Kidney epithelial cell (primary cell): ENCODE measurements around the gene TRMU. TPM values are rescaled to one million over a fixed set of nuclear protein-coding genes. Genes with fewer than 3 reads are reported as not detected.

Experiments used
- DNase-seq: peaks from one replicate; pipeline ENCODE4 v3.0.0-alpha.2; 2010; ENCODE audit warnings: low read depth
- H3K27me3 ChIP-seq: 2 replicates; pipeline ENCODE4 v1.6.0; 2011; ENCODE audit warnings: low read length; ENCODE audit not compliant: control insufficient read depth, insufficient read depth
- H3K36me3 ChIP-seq: 2 replicates; pipeline ENCODE4 v1.5.1; 2011; ENCODE audit warnings: low read length; ENCODE audit not compliant: control insufficient read depth, insufficient read depth
- H3K4me3 ChIP-seq: 2 replicates; pipeline ENCODE4 v1.5.1; 2011; ENCODE audit warnings: low read depth, mild to moderate bottlenecking, control low read depth, low read length
- total RNA-seq: library from RNA; depleted of rRNA; stranded (reverse); fragments of >200 nt; gene quantifications from 2 replicates; pipeline ENCODE4 v1.2.3, GENCODE V29; 2015
- TF ChIP-seq, protein P1 (sequence below): IDR thresholded peaks from 2 replicates; pipeline ENCODE4 v1.5.1; 2011; ENCODE audit warnings: mild to moderate bottlenecking, moderate library complexity, low read length, control low read depth, inconsistent platforms; ENCODE audit not compliant: insufficient read depth, poor library complexity, severe bottlenecking

TRMU gene
- total RNA-seq, 1 donor from 2014 or later = 20.8 TPM

DNA sequence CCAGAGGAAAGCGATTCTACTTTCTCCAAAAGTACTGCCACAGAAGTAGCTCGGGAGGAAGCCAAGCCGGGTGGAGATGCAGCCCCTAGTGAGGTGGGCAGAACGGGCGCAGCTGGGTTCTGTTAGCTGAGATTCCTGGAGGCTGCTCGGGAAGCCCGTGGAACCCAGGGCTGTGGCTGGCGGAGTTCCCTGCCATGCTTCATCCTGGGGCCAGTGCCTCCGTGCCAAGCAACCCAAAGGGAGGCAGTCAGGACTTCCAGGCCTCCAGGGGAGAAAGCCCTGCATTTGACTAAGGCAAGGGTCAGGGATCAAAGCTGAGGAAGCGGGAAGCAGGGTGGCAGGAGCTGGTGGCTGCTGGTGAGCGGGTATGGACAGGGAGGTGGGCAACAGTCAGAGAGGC, 6.7 kb upstream of the TRMU start:
- H3K27me3 ChIP-seq = no peaks in the 10 kb centered on the region
- H3K4me3 ChIP-seq = no peak overlapping the region
- TF ChIP-seq, protein P1, sequence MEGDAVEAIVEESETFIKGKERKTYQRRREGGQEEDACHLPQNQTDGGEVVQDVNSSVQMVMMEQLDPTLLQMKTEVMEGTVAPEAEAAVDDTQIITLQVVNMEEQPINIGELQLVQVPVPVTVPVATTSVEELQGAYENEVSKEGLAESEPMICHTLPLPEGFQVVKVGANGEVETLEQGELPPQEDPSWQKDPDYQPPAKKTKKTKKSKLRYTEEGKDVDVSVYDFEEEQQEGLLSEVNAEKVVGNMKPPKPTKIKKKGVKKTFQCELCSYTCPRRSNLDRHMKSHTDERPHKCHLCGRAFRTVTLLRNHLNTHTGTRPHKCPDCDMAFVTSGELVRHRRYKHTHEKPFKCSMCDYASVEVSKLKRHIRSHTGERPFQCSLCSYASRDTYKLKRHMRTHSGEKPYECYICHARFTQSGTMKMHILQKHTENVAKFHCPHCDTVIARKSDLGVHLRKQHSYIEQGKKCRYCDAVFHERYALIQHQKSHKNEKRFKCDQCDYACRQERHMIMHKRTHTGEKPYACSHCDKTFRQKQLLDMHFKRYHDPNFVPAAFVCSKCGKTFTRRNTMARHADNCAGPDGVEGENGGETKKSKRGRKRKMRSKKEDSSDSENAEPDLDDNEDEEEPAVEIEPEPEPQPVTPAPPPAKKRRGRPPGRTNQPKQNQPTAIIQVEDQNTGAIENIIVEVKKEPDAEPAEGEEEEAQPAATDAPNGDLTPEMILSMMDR = no peak
- no peak for DNase-seq
- H3K36me3 ChIP-seq = peaks cover 4% of the 10 kb centered on the region

DNA sequence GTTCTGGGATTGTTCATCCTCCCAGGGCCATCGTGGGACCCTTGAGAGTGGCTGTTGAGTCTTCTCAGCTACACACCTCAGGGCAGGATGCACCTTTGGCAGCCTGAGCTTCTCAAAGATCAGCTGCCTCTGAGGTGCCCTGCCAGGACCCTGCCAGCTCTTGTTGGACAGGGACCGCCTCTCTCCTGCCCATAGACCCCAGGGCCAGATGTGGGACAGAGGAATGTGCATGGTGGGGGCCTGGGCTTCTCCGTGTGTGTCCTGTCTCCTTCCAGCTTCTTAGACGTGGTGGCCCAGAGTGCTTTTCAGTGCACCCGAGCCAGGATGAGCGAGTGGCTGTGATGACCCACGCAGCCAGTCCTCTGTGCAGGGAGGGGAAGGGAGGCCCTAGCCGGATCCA, 5.9 kb upstream of the TRMU start:
- no peak for DNase-seq
- Histone ChIP-seq H3K4me3 (no peak overlapping the region), H3K36me3 (peaks cover 4% of the 10 kb centered on the region), H3K27me3 (no peaks in the 10 kb centered on the region)
- TF ChIP-seq, protein P1 = no peak

DNA sequence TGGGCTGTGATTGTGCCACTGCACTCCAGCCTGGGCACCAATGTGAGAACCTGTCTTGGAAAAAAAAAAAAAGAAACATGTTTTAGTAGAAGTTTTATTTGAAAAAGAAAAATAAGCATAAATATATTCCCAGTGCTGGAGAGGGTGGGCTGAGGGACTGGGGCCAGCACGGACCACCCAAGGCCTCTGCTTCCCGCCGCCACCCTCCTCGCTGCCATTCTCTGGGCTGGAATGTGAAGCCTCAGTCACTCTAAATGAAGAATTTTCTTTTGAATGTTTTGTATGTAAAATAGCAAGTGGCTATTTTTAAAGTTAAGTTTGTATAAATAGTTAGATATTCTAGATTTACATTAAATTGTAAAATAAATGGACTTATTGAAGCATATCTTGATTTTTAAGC, 5.1 kb upstream of the TRMU start:
- TF ChIP-seq, protein P1 = no peak
- no peaks in the 10 kb centered on the region for H3K27me3 ChIP-seq
- H3K36me3 ChIP-seq = peaks cover 4% of the 10 kb centered on the region
- H3K4me3 ChIP-seq = no peak overlapping the region
- DNase-seq = no peak

DNA sequence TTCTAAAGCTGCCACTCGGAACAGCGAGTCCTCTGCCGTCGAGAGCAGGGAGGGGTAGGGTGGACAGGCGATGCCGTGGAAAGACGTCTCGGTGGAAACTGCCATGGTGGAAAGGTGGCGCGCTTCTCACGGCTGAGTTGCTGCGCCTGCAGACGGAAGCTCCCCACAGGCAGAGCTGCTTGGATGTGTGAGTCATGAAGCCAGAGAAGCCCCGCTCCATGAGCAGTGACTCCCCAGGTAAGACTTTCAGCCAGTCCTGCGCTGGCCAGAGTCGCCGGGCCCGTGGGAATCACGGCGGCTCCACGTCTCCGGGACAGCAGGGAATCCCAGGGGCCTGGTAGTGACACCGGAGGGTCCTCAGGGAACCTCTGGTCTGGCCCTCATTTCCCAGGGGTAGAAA, 4.0 kb upstream of the TRMU start:
- TF ChIP-seq, protein P1 = no peak
- no peak overlapping the region for H3K4me3 ChIP-seq
- peaks cover 4% of the 10 kb centered on the region for H3K36me3 ChIP-seq
- H3K27me3 ChIP-seq = no peaks in the 10 kb centered on the region
- DNase-seq = no peak

DNA sequence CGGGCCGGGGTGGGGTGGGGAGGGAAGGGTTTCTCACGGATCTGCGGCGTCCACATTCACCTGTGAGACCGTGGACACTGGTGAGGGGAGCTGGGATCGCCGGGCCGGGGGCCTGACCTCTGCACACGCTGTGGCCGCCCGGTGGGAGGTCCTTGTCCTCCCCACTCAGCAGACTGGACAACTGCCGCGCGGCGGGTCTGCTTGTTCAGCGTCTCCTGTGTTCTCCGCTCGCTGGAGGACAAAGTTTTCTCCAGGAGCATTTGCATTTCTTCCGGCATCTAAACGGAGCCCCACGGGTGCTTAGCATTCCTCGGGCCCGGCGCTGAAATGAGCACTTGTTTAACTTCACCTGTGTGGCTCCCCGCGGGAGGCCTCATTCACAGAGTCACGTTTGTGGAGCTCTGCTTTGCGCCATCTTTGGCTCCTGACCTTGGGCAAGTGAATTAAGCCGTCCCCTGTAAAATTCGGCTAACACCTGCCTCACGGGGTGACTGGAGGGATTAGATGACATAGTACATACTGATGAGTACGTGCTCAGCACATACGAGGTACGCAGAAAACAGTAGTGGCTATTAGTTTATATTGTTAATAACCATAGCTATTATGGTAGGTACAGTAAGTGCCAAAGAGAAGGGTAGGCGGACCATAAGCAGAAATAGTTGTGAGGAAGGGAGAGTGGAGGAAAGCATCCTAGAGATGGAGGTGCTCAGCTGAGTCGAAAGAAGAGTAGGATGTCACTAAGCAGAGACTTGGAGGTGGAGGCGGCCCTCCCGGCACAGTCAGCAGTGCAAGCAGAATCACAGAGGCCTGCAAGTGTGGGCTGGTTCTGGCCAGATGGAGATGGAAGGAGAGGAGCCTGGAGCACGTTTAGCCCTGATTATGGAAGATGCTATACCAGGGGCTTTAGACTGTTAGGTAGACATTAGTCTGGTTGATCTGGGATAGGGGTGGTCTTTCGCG, 885 bp downstream of the TRMU start:
- H3K36me3 ChIP-seq = peaks cover 8% of the 10 kb centered on the region
- DNase-seq = no peak
- TF ChIP-seq, protein P1 = no peak

DNA sequence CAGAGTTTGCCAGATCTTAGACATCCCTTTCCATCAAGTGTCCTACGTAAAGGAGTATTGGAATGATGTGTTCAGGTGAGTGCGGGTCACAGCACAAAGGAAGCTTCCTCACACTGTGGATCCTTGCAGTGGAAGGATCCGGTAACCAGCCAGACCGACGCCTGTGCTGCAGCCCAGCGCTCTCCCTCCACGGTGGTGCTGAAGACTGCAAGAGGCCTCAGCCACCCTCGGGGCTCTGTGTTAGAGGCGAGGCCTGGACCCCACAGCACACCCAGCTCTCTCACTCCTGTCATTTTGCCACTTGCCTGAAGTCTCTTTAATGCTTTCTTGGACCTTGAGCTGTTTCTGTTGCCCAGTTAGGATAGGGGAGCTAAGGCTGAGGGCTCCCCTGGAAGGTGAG, 2.4 kb downstream of the TRMU start:
- no peak for DNase-seq
- peaks cover 8% of the 10 kb centered on the region for H3K36me3 ChIP-seq
- TF ChIP-seq, protein P1 = no peak
- H3K4me3 ChIP-seq = no peak overlapping the region
- H3K27me3 ChIP-seq = no peaks in the 10 kb centered on the region

More for the DNA sequence above, 885 bp downstream of the TRMU start:
- no peaks in the 10 kb centered on the region for H3K27me3 ChIP-seq
- peak overlapping the region; percentile 99 for H3K4me3 ChIP-seq
